Neural progenitor cell (in vitro differentiated cells): ENCODE results near the gene ANGPTL8.

ENCODE experiments used
- EZH2 ChIP-seq: fragments of 200-600 bp; sonication (generic); IDR thresholded peaks from 2 replicates; pipeline ENCODE4 v1.6.1; 2017; ENCODE audit warnings: antibody characterized with exemption, mild to moderate bottlenecking, moderate library complexity
- EZH2phosphoT487 ChIP-seq: fragments of 200-600 bp; sonication (generic); IDR thresholded peaks from 2 replicates; pipeline ENCODE4 v1.6.1; 2017; ENCODE audit warnings: antibody characterized with exemption
- TF ChIP-seq, protein P1 (sequence below): fragments of 200-600 bp; sonication (generic); IDR thresholded peaks from 2 replicates; pipeline ENCODE4 v1.5.1; 2017; ENCODE audit warnings: antibody characterized with exemption, mild to moderate bottlenecking

DNA sequence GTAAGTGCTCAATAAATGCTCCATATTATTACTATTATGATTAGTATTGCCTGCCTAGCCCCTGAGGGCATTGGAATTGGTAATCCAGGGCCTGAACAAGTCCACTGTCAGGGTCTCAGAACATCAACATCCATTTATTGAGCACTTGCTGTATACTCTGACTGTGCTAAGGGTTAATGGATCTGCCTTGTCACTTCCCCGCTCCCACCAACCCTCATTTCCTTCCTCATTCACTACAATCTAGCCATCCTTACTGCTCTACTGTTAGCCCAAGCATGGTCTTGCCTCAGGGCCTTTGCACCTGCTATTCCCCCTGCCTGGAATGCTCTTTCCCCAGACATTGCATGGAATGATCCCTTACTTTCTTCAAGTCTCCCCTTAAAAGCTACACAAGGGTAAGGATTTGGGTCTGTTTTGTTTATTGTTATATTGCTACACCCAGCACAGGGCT is 12.7 kb upstream of the ANGPTL8 start:
- TF ChIP-seq, protein P1, sequence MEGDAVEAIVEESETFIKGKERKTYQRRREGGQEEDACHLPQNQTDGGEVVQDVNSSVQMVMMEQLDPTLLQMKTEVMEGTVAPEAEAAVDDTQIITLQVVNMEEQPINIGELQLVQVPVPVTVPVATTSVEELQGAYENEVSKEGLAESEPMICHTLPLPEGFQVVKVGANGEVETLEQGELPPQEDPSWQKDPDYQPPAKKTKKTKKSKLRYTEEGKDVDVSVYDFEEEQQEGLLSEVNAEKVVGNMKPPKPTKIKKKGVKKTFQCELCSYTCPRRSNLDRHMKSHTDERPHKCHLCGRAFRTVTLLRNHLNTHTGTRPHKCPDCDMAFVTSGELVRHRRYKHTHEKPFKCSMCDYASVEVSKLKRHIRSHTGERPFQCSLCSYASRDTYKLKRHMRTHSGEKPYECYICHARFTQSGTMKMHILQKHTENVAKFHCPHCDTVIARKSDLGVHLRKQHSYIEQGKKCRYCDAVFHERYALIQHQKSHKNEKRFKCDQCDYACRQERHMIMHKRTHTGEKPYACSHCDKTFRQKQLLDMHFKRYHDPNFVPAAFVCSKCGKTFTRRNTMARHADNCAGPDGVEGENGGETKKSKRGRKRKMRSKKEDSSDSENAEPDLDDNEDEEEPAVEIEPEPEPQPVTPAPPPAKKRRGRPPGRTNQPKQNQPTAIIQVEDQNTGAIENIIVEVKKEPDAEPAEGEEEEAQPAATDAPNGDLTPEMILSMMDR = no peak
- no peak for TF ChIP-seq EZH2phosphoT487
- no peak for TF ChIP-seq EZH2
